Bone marrow (tissue), 2 donors: ENCODE results near the gene RYR2.

ENCODE experiments used
- DNase-seq, 2 donors: peaks; one replicate each; lab custom pipeline; 2025; lab: John Stamatoyannopoulos, UW

The RYR2 gene

GRCh38 chr1:237041795-237042525 lies at the start of gene RYR2:
Gene RYR2, plus strand, starts transcription at chr1:237042184. Its CDS starts 338 bp downstream, at chr1:237042522.
- no peak for DNase-seq

GRCh38 chr1:236992449-236992848 lies 49.5 kb upstream of the RYR2 start:
- DNase-seq, result no peak

- no peak for DNase-seq
Observed at GRCh38 chr1:236994450-236994849, 47.5 kb upstream of the RYR2 start.

- no peak for DNase-seq
Observed at GRCh38 chr1:236997361-236997760, 44.6 kb upstream of the RYR2 start.

- no peak for DNase-seq
Observed at GRCh38 chr1:236997882-236998281, 44.1 kb upstream of the RYR2 start.

- no peak for DNase-seq
Observed at GRCh38 chr1:236998546-236998945, 43.4 kb upstream of the RYR2 start.

GRCh38 chr1:237000191-237000590 lies 41.8 kb upstream of the RYR2 start:
- DNase-seq, result no peak

GRCh38 chr1:237003516-237003915 lies 38.5 kb upstream of the RYR2 start:
- DNase-seq, result no peak

- DNase-seq, result no peak
Observed at GRCh38 chr1:237004116-237004515, 37.9 kb upstream of the RYR2 start, which contains the start of gene MT1HL1. Gene MT1HL1, minus strand, starts transcription at chr1:237004441. Its CDS starts 69 bp downstream, at chr1:237004372.

GRCh38 chr1:237005674-237006073 lies 36.3 kb upstream of the RYR2 start:
- no peak for DNase-seq

- DNase-seq, result no peak
Observed at GRCh38 chr1:237007147-237007881, 34.7 kb upstream of the RYR2 start.

GRCh38 chr1:237009611-237010010 lies 32.4 kb upstream of the RYR2 start:
- no peak for DNase-seq

GRCh38 chr1:237011432-237011831 lies 30.6 kb upstream of the RYR2 start:
- DNase-seq, result no peak

- no peak for DNase-seq
Observed at GRCh38 chr1:237012361-237012760, 29.6 kb upstream of the RYR2 start.

GRCh38 chr1:237012788-237013383 lies 29.1 kb upstream of the RYR2 start:
- DNase-seq, result no peak

GRCh38 chr1:237013608-237014007 lies 28.4 kb upstream of the RYR2 start:
- DNase-seq, result no peak

GRCh38 chr1:237016626-237017025 lies 25.4 kb upstream of the RYR2 start:
- DNase-seq, result no peak

- DNase-seq, result no peak
Observed at GRCh38 chr1:237018896-237019295, 23.1 kb upstream of the RYR2 start.

GRCh38 chr1:237025358-237026074 lies 16.5 kb upstream of the RYR2 start:
- DNase-seq, result no peak

GRCh38 chr1:237029240-237029639 lies 12.7 kb upstream of the RYR2 start:
- no peak for DNase-seq

GRCh38 chr1:237029850-237030535 lies 12.0 kb upstream of the RYR2 start:
- no peak for DNase-seq

GRCh38 chr1:237031480-237031879 lies 10.5 kb upstream of the RYR2 start:
- no peak for DNase-seq
